NCI-H345 treated with DMSO at 0.1 percent for 48 hours (cell line): ENCODE measurements around the gene SGTA.
"Not testable (repeated sequence)": the region's sequence is repeated elsewhere in the genome, so short reads cannot be mapped to it uniquely, and the experiment has no call there.

ENCODE experiments used
- DNase-seq: peaks from one replicate; lab custom pipeline; 2025; ENCODE audit not compliant: unreplicated experiment; lab: John Stamatoyannopoulos, UW

The SGTA gene

GRCh38 chr19:2782936-2783780 is at the start of gene SGTA:
Gene SGTA, minus strand, starts transcription at chr19:2783273. Its CDS starts 14,205 bp downstream, at chr19:2769068.
- peak; percentile 98 for DNase-seq

DNA sequence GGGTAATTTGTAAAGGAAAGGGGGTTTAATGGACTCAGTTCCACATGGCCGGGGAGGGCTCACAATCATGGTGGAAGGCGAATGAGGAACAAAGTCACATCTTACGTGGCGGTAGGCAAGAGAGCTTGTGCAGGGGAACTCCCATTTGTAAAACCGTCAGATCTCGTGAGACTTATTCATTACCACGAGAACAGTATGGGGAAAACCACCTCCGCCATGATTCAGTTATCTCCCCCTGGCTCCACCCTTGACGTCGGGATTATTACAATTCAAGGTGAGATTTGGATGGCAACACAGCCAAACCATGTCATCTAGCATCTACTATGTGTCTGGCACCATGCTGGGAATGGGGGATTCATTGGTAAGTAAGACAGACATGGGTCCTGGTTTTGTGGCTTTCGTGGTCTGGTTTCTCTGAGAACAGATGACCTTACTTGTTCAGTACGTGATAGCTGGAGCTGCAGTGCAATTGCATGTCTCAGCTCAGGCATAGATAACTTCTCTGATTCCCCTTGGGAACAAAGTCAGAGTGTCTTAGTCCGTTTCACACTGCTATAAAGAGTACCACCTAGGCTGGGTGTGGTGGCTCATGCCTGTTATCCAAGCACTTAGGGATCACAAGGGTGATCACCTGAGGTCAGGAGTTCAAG is 44.9 kb upstream of the SGTA start:
- DNase-seq: no peak

DNA sequence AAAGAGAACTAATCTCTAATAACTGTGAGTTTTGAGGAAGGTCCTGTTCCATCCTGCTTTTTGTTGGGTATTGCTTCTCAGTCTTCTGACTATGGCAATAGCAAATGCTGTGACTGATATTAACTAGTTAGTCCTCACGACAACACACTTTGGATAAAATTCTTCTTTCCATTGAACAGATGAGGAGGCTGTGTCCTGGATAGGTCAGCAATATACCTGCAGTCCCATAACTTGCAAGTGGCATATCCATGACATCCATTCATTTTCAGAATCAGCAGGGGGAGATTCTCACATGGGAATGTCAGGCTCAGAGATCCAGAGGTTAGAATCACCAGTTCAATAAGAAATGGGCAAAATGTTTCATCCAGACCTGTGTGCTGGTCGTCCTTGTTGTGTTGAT is 43.9 kb upstream of the SGTA start:
- no peak for DNase-seq

DNA sequence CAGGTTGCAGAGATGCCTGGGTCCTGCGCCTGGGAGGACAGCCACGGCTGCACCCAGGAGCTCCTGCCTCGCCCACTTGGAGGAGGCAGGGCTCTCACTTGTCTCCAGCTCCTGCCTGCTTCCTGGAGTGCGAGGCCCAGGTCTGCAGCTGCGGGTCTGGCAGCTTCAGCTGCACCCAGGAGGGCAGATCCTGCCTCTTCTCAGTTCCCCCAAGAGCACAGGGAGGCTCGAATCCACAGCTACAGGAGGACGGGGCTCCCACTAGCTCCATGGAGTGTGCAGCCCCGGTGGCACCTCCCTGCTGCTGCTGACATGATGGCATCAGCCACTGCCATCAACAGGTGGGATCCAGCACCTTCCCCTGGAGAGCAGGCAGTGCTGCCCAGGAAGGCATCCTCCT is 41.1 kb upstream of the SGTA start:
- DNase-seq: no peak

GRCh38 chr19:2823646-2824045 is 40.6 kb upstream of the SGTA start:
- no peak for DNase-seq

DNA sequence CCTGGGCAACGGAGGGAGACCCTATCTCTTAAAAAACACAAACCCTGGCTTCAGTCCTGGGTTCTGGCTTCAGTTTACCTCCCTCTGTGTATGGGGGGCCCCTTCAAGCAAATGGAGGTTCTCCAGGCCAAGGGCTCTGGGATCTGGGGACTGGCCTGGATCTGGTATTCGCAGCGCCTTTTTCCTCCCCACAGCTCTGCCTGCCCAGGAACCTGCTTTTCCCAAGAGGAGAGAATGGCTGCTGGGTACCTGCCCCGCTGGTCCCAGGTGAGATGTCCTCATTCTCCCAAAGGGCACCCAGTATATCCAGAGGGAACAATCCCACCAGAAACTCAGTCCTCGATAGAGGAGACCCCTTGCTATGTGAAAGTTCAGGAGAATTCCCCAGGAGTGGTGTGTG is 39.8 kb upstream of the SGTA start:
- DNase-seq: no peak

GRCh38 chr19:2820112-2820702 is 37.1 kb upstream of the SGTA start:
- no peak for DNase-seq

- peak; percentile 93 for DNase-seq
These were observed 36.6 kb upstream of the SGTA start, which contains the start of gene ZNF554 for GRCh38 chr19:2819540-2820111. Gene ZNF554, plus strand, starts transcription at chr19:2819868. Its CDS starts 204 bp downstream, at chr19:2820072.

DNA sequence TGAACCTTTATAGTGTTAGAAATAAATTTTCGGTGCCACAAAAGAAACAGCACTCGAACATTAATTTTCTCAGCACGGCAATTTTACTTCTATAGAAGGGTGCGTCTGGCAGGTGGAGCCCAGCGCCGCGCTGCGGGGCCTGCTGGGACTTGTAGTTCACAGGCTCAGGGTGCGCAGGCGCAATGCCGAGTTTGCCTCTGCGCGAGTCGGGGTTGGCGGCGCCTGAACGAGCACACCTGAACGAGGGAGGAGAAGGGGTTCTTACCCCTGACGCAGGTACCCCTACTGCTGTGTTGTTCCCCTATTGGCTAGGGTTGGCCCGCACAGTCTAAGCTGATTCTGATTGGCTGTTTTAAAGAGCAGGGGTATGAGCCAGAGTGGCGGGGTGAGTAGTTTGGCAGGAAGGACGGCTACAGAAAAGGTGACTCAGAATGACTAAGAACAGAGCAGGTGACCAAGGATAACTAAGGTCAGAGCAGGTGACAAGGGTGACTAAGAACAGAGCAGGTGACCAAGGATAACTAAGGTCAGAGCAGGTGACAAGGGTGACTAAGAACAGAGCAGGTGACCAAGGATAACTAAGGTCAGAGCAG is 34.3 kb upstream of the SGTA start:
- not testable (repeated sequence) for DNase-seq

DNA sequence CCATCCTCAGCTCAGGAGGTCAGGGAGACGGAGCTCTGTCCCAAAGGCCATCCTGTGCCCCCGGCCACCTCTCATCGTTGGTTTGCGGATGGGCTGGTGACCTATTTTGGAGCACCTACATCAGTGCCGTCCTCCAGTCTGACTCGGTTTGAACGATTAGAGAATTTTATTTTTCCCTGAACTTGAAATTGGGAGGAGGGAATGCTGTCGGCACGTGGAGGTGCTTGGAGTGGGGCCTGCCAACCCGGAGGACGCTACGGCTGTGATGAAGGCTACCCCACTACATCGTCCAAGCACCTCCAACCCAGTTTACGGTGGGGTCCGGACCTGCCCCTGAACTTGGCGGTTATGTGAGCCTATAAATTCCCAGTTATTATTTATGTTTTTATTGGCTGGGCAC is 33.6 kb upstream of the SGTA start:
- DNase-seq: no peak

GRCh38 chr19:2815923-2816322 is 32.9 kb upstream of the SGTA start:
- DNase-seq: no peak

- no peak for DNase-seq
These were observed 32.1 kb upstream of the SGTA start for GRCh38 chr19:2815191-2815614.

DNA sequence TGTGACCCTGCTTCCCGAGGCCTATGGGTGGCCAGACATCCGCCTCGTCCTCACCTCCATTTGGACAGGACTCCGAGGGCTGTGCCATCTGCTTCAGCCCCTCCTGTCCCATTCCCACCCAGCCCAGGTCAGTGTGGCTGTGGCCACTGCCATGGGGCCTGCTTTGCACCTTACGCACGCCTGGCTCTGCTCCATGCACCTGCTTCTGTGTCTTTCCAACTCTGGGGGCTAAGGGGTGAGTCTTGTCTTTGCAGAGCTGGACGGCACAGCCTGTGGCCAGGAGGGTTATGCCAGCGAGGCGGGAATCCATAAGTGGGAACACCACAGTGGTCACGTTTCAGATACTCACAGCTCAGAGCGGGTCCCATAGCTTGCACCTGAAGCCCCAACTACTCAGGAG is 31.4 kb upstream of the SGTA start:
- DNase-seq: no peak

DNA sequence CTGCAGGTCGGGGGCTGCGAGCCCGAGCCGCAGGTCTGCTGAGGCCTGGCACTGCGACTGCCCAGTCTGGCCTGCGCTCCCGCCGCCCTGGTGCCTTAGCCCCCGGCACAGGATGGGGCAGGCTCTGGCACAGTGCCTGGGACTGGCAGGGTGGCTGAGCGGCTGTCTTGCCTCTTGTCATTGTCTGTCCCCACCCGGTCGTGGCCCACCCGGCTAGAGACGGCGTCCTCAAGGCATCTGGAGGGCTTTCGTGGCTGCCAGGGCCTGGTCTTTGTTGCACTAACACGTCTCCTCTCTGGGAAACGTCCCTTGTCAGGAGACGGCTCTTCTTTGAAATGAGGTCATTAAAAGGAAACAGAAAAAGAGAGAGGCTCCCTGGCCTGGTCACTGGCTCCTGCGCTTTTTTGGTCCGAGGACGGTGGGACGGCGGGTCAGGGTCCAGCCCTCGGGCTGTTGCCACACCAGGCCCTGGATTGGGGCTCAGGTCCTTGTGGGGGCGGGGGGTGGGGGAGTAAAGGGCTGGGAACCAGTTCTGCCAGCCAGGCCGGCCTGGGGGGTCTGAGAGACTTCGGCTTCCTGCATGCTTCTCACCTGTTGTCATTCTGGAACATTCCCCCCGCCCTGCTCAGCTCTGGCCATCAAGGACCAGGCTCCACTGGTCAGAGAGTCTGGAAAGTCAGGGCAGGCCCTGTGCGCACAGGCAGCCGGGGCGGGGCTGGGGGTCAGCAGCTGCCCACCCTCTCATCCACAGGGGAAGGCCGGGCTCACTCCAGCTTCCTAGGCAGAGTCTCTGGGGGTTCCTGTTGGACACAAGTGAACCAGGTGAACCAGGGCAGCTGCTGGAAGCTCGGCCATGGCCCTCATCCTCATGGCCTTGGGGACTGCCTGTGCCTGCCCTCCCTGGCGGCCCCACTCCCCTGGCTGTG is 30.4 kb upstream of the SGTA start:
- DNase-seq: no peak

GRCh38 chr19:2812414-2813234 is 29.6 kb upstream of the SGTA start:
- no peak for DNase-seq

DNA sequence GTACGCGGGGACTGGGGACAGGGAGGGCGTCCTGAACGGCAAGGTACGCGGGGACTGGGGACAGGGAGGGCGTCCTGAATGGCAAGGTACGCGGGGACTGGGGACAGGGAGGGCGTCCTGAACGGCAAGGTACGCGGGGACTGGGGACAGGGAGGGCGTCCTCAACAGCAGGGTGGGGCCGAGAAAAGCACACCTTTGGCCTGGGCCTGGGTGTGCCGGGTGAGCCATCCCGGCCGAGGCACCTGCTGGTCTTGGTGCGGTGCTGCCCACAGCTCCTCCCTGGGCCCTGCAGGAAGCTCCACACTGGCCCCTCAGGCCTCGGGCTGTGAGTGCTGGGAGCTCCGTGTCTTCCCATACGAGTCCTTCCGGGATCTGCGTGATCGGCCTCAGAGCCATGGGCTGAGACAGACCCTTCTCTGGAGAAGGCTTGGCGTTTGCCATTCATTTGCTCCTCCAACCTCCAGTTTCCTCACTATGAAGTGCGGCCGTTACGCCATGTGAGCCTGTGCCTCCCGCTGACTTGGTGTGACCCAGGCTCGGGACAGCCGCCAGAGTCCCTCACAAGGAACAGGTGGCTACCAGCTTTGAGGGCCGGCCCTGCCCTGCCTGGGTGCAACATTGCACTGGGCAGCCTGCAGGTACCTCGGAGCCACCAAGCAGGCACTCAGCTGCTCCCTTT is 28.8 kb upstream of the SGTA start:
- DNase-seq: no peak

DNA sequence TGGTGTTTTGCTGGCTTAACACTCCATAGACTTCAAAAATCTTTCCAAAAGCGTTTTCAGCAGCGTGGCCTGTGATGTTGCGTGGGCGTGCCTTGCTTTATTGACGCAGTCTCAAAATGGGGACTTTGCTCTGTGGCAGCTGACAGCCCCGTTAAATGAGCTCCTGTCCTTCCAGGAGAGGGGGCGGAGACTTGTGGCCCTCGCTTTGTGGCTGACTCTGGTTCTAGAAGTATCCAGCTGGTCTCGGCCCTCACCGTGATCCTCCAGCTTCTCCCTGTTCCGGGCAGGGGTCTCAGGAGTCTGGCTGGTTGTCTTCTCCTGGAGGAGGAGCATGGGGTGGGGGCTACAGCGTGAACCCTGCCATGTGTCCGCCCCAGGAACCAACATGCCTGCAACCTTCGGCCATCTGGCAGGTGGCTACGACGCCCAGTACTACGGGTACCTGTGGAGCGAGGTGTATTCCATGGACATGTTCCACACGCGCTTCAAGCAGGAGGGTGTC is 28.2 kb upstream of the SGTA start:
- no peak for DNase-seq
